ENCODE measurements around the gene LTB4R2. TPM values are rescaled to one million over a fixed set of nuclear protein-coding genes. Genes with fewer than 3 reads are reported as not detected.

Gene LTB4R2
- total and polyA plus RNA-seq, 2 experiments from 2014 or later: 0.40 to 12.6 TPM

DNA sequence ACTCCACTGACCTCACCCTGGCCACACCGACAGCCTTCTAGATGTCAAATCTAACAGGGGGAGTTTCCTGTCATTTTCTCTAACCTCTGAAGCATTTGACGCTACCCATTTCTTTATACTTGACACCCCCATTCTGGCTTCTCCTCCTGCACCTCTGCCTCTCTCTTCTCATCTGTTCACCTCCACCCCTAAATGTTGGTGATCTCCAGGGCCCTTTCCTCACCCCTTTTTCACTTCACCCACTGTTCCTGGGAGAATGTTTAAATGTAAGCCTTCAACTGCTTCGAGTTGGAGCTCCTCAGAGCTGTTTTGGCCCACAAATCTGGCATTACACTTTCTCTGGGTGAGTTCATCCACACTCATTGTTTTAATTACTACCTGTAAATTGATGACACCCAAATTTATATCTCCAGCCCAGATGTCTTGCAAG lies 38.1 kb upstream of the LTB4R2 start:
- ATAC-seq (no peak), DNase-seq (ENCODE audit: low spot score) (no peak)
- Histone ChIP-seq H3K36me3 (ENCODE audit: insufficient read depth) (no peaks in the 10 kb centered on the region), H2AFZ (peak overlapping the region; percentile 38; the same call in 1 of the 2 replicates), H3K4me3 (peak overlapping the region; percentile 86), H3K4me1 (ENCODE audit: insufficient read depth) (peaks cover 16% of the 10 kb centered on the region), H3K9me2 (ENCODE audit: insufficient read depth) (no peaks in the 10 kb centered on the region), H3K27me3 (ENCODE audit: insufficient read depth) (no peaks in the 10 kb centered on the region), H3K4me2 (peak overlapping the region; percentile 84), H4K20me1 (replicated peaks; ENCODE audit: insufficient read depth) (no peaks in the 10 kb centered on the region), H3F3A (replicated peaks; ENCODE audit: low read depth) (peaks cover 11% of the 10 kb centered on the region; the same call in 1 of the 2 replicates), H3K27ac (ENCODE audit: low read depth) (no peak overlapping the region), H3K79me2 (replicated peaks; ENCODE audit: insufficient read depth) (no peaks in the 10 kb centered on the region; the same call in 1 of the 2 replicates)
- Mint-ChIP-seq H3K9me3 (no peaks in the 10 kb centered on the region; the same call in 2 of the 3 replicates), H3K36me3 (ENCODE audit: low read depth) (peaks cover 6% of the 10 kb centered on the region; the same call in 2 of the 3 replicates), H3K27ac (no peak overlapping the region), H3K27me3 (ENCODE audit: insufficient read depth, low read depth, poor library complexity) (peaks cover 10% of the 10 kb centered on the region), H3K4me1 (peaks cover 22% of the 10 kb centered on the region), H3K4me3 (peak overlapping the region; percentile 77)
- TF ChIP-seq JUNB (IDR thresholded peaks at IDR 0.05; ENCODE audit: unreplicated experiment): no peak
- TF ChIP-seq, protein P1, sequence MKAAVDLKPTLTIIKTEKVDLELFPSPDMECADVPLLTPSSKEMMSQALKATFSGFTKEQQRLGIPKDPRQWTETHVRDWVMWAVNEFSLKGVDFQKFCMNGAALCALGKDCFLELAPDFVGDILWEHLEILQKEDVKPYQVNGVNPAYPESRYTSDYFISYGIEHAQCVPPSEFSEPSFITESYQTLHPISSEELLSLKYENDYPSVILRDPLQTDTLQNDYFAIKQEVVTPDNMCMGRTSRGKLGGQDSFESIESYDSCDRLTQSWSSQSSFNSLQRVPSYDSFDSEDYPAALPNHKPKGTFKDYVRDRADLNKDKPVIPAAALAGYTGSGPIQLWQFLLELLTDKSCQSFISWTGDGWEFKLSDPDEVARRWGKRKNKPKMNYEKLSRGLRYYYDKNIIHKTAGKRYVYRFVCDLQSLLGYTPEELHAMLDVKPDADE (IDR thresholded peaks at IDR 0.05): no peak
- TF ChIP-seq, protein P2, sequence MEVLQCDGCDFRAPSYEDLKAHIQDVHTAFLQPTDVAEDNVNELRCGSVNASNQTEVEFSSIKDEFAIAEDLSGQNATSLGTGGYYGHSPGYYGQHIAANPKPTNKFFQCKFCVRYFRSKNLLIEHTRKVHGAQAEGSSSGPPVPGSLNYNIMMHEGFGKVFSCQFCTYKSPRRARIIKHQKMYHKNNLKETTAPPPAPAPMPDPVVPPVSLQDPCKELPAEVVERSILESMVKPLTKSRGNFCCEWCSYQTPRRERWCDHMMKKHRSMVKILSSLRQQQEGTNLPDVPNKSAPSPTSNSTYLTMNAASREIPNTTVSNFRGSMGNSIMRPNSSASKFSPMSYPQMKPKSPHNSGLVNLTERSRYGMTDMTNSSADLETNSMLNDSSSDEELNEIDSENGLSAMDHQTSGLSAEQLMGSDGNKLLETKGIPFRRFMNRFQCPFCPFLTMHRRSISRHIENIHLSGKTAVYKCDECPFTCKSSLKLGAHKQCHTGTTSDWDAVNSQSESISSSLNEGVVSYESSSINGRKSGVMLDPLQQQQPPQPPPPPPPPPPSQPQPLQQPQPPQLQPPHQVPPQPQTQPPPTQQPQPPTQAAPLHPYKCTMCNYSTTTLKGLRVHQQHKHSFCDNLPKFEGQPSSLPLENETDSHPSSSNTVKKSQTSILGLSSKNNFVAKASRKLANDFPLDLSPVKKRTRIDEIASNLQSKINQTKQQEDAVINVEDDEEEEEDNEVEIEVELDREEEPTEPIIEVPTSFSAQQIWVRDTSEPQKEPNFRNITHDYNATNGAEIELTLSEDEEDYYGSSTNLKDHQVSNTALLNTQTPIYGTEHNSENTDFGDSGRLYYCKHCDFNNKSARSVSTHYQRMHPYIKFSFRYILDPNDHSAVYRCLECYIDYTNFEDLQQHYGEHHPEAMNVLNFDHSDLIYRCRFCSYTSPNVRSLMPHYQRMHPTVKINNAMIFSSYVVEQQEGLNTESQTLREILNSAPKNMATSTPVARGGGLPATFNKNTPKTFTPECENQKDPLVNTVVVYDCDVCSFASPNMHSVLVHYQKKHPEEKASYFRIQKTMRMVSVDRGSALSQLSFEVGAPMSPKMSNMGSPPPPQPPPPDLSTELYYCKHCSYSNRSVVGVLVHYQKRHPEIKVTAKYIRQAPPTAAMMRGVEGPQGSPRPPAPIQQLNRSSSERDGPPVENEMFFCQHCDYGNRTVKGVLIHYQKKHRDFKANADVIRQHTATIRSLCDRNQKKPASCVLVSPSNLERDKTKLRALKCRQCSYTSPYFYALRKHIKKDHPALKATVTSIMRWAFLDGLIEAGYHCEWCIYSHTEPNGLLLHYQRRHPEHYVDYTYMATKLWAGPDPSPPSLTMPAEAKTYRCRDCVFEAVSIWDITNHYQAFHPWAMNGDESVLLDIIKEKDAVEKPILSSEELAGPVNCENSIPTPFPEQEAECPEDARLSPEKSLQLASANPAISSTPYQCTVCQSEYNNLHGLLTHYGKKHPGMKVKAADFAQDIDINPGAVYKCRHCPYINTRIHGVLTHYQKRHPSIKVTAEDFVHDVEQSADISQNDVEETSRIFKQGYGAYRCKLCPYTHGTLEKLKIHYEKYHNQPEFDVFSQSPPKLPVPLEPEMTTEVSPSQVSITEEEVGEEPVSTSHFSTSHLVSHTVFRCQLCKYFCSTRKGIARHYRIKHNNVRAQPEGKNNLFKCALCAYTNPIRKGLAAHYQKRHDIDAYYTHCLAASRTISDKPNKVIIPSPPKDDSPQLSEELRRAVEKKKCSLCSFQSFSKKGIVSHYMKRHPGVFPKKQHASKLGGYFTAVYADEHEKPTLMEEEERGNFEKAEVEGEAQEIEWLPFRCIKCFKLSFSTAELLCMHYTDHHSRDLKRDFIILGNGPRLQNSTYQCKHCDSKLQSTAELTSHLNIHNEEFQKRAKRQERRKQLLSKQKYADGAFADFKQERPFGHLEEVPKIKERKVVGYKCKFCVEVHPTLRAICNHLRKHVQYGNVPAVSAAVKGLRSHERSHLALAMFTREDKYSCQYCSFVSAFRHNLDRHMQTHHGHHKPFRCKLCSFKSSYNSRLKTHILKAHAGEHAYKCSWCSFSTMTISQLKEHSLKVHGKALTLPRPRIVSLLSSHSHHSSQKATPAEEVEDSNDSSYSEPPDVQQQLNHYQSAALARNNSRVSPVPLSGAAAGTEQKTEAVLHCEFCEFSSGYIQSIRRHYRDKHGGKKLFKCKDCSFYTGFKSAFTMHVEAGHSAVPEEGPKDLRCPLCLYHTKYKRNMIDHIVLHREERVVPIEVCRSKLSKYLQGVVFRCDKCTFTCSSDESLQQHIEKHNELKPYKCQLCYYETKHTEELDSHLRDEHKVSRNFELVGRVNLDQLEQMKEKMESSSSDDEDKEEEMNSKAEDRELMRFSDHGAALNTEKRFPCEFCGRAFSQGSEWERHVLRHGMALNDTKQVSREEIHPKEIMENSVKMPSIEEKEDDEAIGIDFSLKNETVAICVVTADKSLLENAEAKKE (CRISPR knock-in tag; IDR thresholded peaks at IDR 0.05): no peak
- TF ChIP-seq, protein P3, sequence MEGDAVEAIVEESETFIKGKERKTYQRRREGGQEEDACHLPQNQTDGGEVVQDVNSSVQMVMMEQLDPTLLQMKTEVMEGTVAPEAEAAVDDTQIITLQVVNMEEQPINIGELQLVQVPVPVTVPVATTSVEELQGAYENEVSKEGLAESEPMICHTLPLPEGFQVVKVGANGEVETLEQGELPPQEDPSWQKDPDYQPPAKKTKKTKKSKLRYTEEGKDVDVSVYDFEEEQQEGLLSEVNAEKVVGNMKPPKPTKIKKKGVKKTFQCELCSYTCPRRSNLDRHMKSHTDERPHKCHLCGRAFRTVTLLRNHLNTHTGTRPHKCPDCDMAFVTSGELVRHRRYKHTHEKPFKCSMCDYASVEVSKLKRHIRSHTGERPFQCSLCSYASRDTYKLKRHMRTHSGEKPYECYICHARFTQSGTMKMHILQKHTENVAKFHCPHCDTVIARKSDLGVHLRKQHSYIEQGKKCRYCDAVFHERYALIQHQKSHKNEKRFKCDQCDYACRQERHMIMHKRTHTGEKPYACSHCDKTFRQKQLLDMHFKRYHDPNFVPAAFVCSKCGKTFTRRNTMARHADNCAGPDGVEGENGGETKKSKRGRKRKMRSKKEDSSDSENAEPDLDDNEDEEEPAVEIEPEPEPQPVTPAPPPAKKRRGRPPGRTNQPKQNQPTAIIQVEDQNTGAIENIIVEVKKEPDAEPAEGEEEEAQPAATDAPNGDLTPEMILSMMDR (conservative IDR thresholded peaks at IDR 0.05; ENCODE audit: low read depth in 2 of 2): no peak
- no peak for TF ChIP-seq ZNF114 (CRISPR knock-in tag; IDR thresholded peaks at IDR 0.05)
- TF ChIP-seq, protein P4, sequence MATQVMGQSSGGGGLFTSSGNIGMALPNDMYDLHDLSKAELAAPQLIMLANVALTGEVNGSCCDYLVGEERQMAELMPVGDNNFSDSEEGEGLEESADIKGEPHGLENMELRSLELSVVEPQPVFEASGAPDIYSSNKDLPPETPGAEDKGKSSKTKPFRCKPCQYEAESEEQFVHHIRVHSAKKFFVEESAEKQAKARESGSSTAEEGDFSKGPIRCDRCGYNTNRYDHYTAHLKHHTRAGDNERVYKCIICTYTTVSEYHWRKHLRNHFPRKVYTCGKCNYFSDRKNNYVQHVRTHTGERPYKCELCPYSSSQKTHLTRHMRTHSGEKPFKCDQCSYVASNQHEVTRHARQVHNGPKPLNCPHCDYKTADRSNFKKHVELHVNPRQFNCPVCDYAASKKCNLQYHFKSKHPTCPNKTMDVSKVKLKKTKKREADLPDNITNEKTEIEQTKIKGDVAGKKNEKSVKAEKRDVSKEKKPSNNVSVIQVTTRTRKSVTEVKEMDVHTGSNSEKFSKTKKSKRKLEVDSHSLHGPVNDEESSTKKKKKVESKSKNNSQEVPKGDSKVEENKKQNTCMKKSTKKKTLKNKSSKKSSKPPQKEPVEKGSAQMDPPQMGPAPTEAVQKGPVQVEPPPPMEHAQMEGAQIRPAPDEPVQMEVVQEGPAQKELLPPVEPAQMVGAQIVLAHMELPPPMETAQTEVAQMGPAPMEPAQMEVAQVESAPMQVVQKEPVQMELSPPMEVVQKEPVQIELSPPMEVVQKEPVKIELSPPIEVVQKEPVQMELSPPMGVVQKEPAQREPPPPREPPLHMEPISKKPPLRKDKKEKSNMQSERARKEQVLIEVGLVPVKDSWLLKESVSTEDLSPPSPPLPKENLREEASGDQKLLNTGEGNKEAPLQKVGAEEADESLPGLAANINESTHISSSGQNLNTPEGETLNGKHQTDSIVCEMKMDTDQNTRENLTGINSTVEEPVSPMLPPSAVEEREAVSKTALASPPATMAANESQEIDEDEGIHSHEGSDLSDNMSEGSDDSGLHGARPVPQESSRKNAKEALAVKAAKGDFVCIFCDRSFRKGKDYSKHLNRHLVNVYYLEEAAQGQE (IDR thresholded peaks at IDR 0.05; ENCODE audit: unreplicated experiment): no peak
- TF ChIP-seq CREB1 (CRISPR knock-in tag; IDR thresholded peaks at IDR 0.05; ENCODE audit: low read depth): no peak
- no peak for TF ChIP-seq STAT1 (IDR thresholded peaks at IDR 0.05; ENCODE audit: unreplicated experiment)

All from GM23338 (cell line).